ENCODE results near the gene CD4.

- TF ChIP-seq CTCF (IDR thresholded peaks at IDR 0.05 in 2 of 3, conservative IDR thresholded peaks at IDR 0.05 in 1 of 3; ENCODE audit: borderline replicate concordance in 1 of 3, insufficient read depth in 1 of 3, low read depth in 2 of 3, low read length in 2 of 3): no peak
- TF ChIP-seq SIN3A (IDR thresholded peaks at IDR 0.05; ENCODE audit: low read depth): no peak
- TF ChIP-seq POLR2A (IDR thresholded peaks at IDR 0.05; ENCODE audit: borderline replicate concordance, extremely low read depth, insufficient read depth, insufficient read length): no peak
- no peak for TF ChIP-seq ZFX (IDR thresholded peaks at IDR 0.05)
- no peak for TF ChIP-seq RAD21 (IDR thresholded peaks at IDR 0.05; ENCODE audit: low read depth)
These were observed 17.0 kb upstream of the CD4 start, which contains the start of gene LAG3 for GRCh38 chr12:6772331-6772695.
